HepG2 (cell line): Measurements from ENCODE around the gene RMND5A. TPM values are rescaled to one million over a fixed set of nuclear protein-coding genes. Genes with fewer than 3 reads are reported as not detected.
A peak's percentile ranks its signal among the peaks of the same experiment; 100 is the strongest.

Experiments
- ATAC-seq: fragments of 200-7000 bp; cut with Tn5 transposase; 3 replicates; pipeline ENCODE4 v1.9.1; 2020; ENCODE audit warnings: mild to moderate bottlenecking, moderate library complexity
- BruUV-seq: library from RNA; stranded (reverse); fragments of 400-500 nt; replicated peaks from 2 replicates; lab custom pipeline; 2021; lab: Mats Ljungman, UMichigan
- CTCF ChIA-PET: fragments of 300-600 bp; formaldehyde crosslinking; extraction: SDS; loops from one replicate; lab custom pipeline; 2021; ENCODE audit warnings: low total read pairs, inconsistent platforms, low intra/inter-chr PET ratio; lab: Yijun Ruan, JAX
- POLR2A ChIA-PET: fragments of 350-600 bp; sonication (Branson Sonifier 250); formaldehyde crosslinking; loops from one replicate; lab custom pipeline; 2020; ENCODE audit warnings: antibody characterized with exemption, inconsistent platforms; lab: Yijun Ruan, JAX
- DNase-seq: peaks from one replicate; pipeline ENCODE4 v3.0.0-alpha.2; 2015; ENCODE audit warnings: low spot score
- FAIRE-seq: peaks from 3 replicates; lab custom pipeline; 2011; peaks lifted over from hg19 to GRCh38; lab: Jason Lieb, UNC
- H2AFZ ChIP-seq: one replicate; pipeline ENCODE4 v1.6.1; 2011; ENCODE audit warnings: low read length, inconsistent platforms
- H3K27ac ChIP-seq: fragments of 300-600 bp; 3 replicates; pipeline ENCODE4 v1.8.0; 2011; ENCODE audit warnings: mixed run types, mild to moderate bottlenecking, mixed read lengths, low read length, inconsistent platforms; ENCODE audit not compliant: insufficient read depth; ENCODE audit errors: extremely low read length
- H3K27me3 ChIP-seq, 2 experiments: fragments of 200-600 bp in 1 of 2; 2 replicates in 1 of 2; 3 replicates in 1 of 2; pipeline versions ENCODE4 v1.6.0 to v1.8.0; 2011; ENCODE audit warnings: low read length in 2 of 2, mild to moderate bottlenecking in 2 of 2, moderate library complexity in 2 of 2, inconsistent platforms in 1 of 2; ENCODE audit not compliant: insufficient read depth in 2 of 2, control insufficient read depth in 1 of 2
- H3K36me3 ChIP-seq, 2 experiments: fragments of 200-600 bp in 1 of 2; replicated peaks in 1 of 2; 2 replicates in 1 of 2; 3 replicates in 1 of 2; pipeline versions ENCODE4 v1.5.1 to v1.8.0; 2011; ENCODE audit warnings: low read length in 2 of 2, inconsistent platforms in 1 of 2; ENCODE audit not compliant: insufficient read depth in 2 of 2, control insufficient read depth in 1 of 2
- H3K4me1 ChIP-seq: 2 replicates; pipeline ENCODE4 v1.5.1; 2012; ENCODE audit warnings: low read length, inconsistent platforms; ENCODE audit not compliant: insufficient read depth
- H3K4me2 ChIP-seq: 2 replicates; pipeline ENCODE4 v1.6.0; 2011; ENCODE audit warnings: low read depth, low read length, inconsistent platforms
- H3K4me3 ChIP-seq, 3 experiments: fragments of 200-600 bp in 1 of 3; sonication (generic), shearing (Covaris generic) in 1 of 3; replicated peaks in 1 of 3; 2 replicates each; pipeline ENCODE4 v1.5.1; 2011 to 2016; ENCODE audit warnings: low read length in 3 of 3, inconsistent platforms in 2 of 3, low read depth in 2 of 3, mild to moderate bottlenecking in 2 of 3, control low read depth in 1 of 3, mixed read lengths in 1 of 3; ENCODE audit not compliant: insufficient read depth in 1 of 3
- H3K79me2 ChIP-seq: one replicate; pipeline ENCODE4 v1.6.1; 2011; ENCODE audit warnings: low read length, inconsistent platforms; ENCODE audit not compliant: insufficient read depth
- H3K9ac ChIP-seq: 2 replicates; pipeline ENCODE4 v1.6.0; 2011; ENCODE audit warnings: mild to moderate bottlenecking, low read depth, low read length, inconsistent platforms; ENCODE audit not compliant: insufficient read depth
- H3K9me3 ChIP-seq: 2 replicates; pipeline ENCODE4 v1.5.1; 2012; ENCODE audit warnings: mild to moderate bottlenecking, low read length
- H4K20me1 ChIP-seq: 2 replicates; pipeline ENCODE4 v1.6.0; 2011; ENCODE audit warnings: inconsistent platforms, mild to moderate bottlenecking, low read length, moderate library complexity; ENCODE audit not compliant: insufficient read depth
- ATF5 ChIP-seq: sonication (generic); formaldehyde crosslinking; IDR thresholded peaks from 2 replicates; pipeline ENCODE4 v1.4.0; 2020; ENCODE audit warnings: mild to moderate bottlenecking, low read depth, missing genetic modification reagents
- CENPT ChIP-seq: sonication (generic); formaldehyde crosslinking; IDR thresholded peaks from 2 replicates; pipeline ENCODE4 v1.8.0; 2022; ENCODE audit warnings: low read depth, mild to moderate bottlenecking, moderate library complexity, missing genetic modification reagents
- DDIT3 ChIP-seq: sonication (generic); formaldehyde crosslinking; IDR thresholded peaks from 2 replicates; pipeline ENCODE4 v1.4.0; 2020; ENCODE audit warnings: mild to moderate bottlenecking, missing genetic modification reagents
- FOXJ3 ChIP-seq: sonication (generic); formaldehyde crosslinking; IDR thresholded peaks from 2 replicates; pipeline ENCODE4 v1.4.0; 2020; ENCODE audit warnings: missing genetic modification reagents, mild to moderate bottlenecking, borderline replicate concordance
- GPBP1L1 ChIP-seq: sonication (generic); formaldehyde crosslinking; IDR thresholded peaks from 2 replicates; pipeline ENCODE4 v1.5.0; 2020; ENCODE audit warnings: mild to moderate bottlenecking, missing genetic modification reagents
- KLF9 ChIP-seq: IDR thresholded peaks from 2 replicates; pipeline ENCODE4 v1.6.1; 2016; ENCODE audit warnings: low read depth
- MXD1 ChIP-seq: sonication (generic); formaldehyde crosslinking; IDR thresholded peaks from 2 replicates; pipeline ENCODE4 v1.4.0; 2020; ENCODE audit warnings: mild to moderate bottlenecking, missing genetic modification reagents
- SMC3 ChIP-seq: IDR thresholded peaks from 2 replicates; pipeline ENCODE4 v1.6.1; 2011; ENCODE audit warnings: low read length, improper control_type of control experiment
- U2AF2 ChIP-seq: fragments of 200-400 bp; formaldehyde crosslinking; IDR thresholded peaks from 2 replicates; pipeline ENCODE4 v1.6.1; 2017; ENCODE audit warnings: low read depth, mild to moderate bottlenecking, low read length
- ZIK1 ChIP-seq: sonication (generic); formaldehyde crosslinking; IDR thresholded peaks from 2 replicates; pipeline ENCODE4 v1.5.0; 2020; ENCODE audit warnings: mild to moderate bottlenecking, low read depth, missing genetic modification reagents, borderline replicate concordance
- ZKSCAN8 ChIP-seq: IDR thresholded peaks from 2 replicates; pipeline ENCODE4 v1.6.1; 2016; ENCODE audit warnings: borderline replicate concordance, missing genetic modification reagents, missing compliant biosample characterization
- ZNF556 ChIP-seq: sonication (generic); formaldehyde crosslinking; IDR thresholded peaks from 2 replicates; pipeline ENCODE4 v1.4.0; 2020; ENCODE audit warnings: mild to moderate bottlenecking, missing genetic modification reagents, borderline replicate concordance
- ZNF615 ChIP-seq: sonication (generic); formaldehyde crosslinking; IDR thresholded peaks from 2 replicates; pipeline ENCODE4 v1.5.0; 2020; ENCODE audit warnings: mild to moderate bottlenecking, missing genetic modification reagents, borderline replicate concordance
- ZNF75D ChIP-seq: sonication (generic); formaldehyde crosslinking; IDR thresholded peaks from 2 replicates; pipeline ENCODE4 v1.8.1; 2023; ENCODE audit warnings: missing genetic modification reagents, mild to moderate bottlenecking, borderline replicate concordance
- ZNF766 ChIP-seq: sonication (generic); formaldehyde crosslinking; IDR thresholded peaks from 2 replicates; pipeline ENCODE4 v1.5.0; 2020; ENCODE audit warnings: missing genetic modification reagents, borderline replicate concordance
- WGBS: methylation state at CpG from one replicate; pipeline ENCODE4 v1.1.6; 2017; ENCODE audit warnings: low lambda C conversion rate; 5-methylcytosine and 5-hydroxymethylcytosine counted together
- in situ Hi-C: cut with HindIII; loops from 2 replicates; pipeline ENCODE4 v1.10.0; 2017; ENCODE audit warnings: low pct_unique_long_range_greater_than_20kb; ENCODE audit not compliant: extremely low pct_ligation_motif_present
- intact Hi-C: fragments of 100-400 bp; cut with micrococcal nuclease; formaldehyde crosslinking; loops from one replicate; pipeline ENCODE4 v1.10.0; 2022; ENCODE audit not compliant: unreplicated experiment
- polyA plus RNA-seq, 8 experiments: library from polyadenylated mRNA; depleted of rRNA in 3 of 8; stranded (reverse) in 7 of 8; unstranded in 1 of 8; fragments of >200 nt; fragmentation: Illumina TruSeq in 4 of 8; extraction: Trizol in 4 of 8; gene quantifications; 2 replicates each; pipeline versions ENCODE4 v1.2.1 to v1.2.3, GENCODE V29; 2011 to 2016; ENCODE audit warnings: low read depth in 4 of 8, missing spikeins in 1 of 8, mixed read lengths in 1 of 8; ENCODE audit not compliant: insufficient read depth in 1 of 8
- total RNA-seq, 5 experiments: library from RNA; depleted of rRNA; stranded (reverse); fragments of >200 nt; fragmentation: Illumina TruSeq; extraction: Trizol; gene quantifications; 2 replicates each; pipeline ENCODE4 v1.2.3, GENCODE V29; 2016; ENCODE audit warnings: low read depth in 1 of 5

RMND5A gene
- total and polyA plus RNA-seq, 2 of the 13 experiments (the other 11 are each of a cell fraction or from before 2014, with no cell fraction given): 31.0 to 66.4 TPM

- CTCF ChIA-PET: no interaction called here
- FAIRE-seq: no peak
- no peak for DNase-seq
Observed at GRCh38 chr2:86825693-86826381, 105.7 kb downstream of the RMND5A start.

More at GRCh38 chr2:86825693-86826381, 105.7 kb downstream of the RMND5A start:
- POLR2A ChIA-PET: no interaction called here
- peak; percentile 25; the same call in 2 of the 3 replicates for ATAC-seq
- Histone ChIP-seq H3K79me2 (no peaks in the 10 kb centered on the region), H3K27me3 (peaks cover 0 to 23% of the 10 kb centered on the region in 2 experiments; a peak in 3 of 5 replicates), H3K36me3 (no peaks in the 10 kb centered on the region), H3K27ac (no peak overlapping the region), H3K9ac (no peak overlapping the region), H3K4me2 (no peak overlapping the region), H2AFZ (no peak overlapping the region), H4K20me1 (no peaks in the 10 kb centered on the region), H3K4me3 (no peak overlapping the region), H3K9me3 (peaks cover 14% of the 10 kb centered on the region), H3K4me1 (peaks cover 15% of the 10 kb centered on the region)
- intact Hi-C loops: no loop called here
- BruUV-seq: no TSS peak
- TF ChIP-seq CENPT (CRISPR knock-in tag) (no peak), ZNF766 (no peak), ZNF556 (CRISPR knock-in tag) (no peak), DDIT3 (CRISPR knock-in tag) (no peak), ATF5 (CRISPR knock-in tag) (no peak), KLF9 (CRISPR knock-in tag) (no peak), MXD1 (CRISPR knock-in tag) (no peak), ZIK1 (CRISPR knock-in tag) (no peak), ZNF615 (CRISPR knock-in tag) (no peak), ZKSCAN8 (no peak), U2AF2 (no peak), FOXJ3 (CRISPR knock-in tag) (no peak), ZNF75D (no peak), GPBP1L1 (CRISPR knock-in tag) (no peak), SMC3 (no peak)
- in situ Hi-C loops: no loop called here
- 48% methylated on average over 14 of the region's 16 CpGs for WGBS
